ENCODE results near the gene LRRC37A2. TPM values are rescaled to one million over a fixed set of nuclear protein-coding genes. Genes with fewer than 3 reads are reported as not detected.
"Not testable (repeated sequence)": the region's sequence is repeated elsewhere in the genome, so short reads cannot be mapped to it uniquely, and the experiment has no call there.

Gene LRRC37A2
- total RNA-seq, 1 donor from 2014 or later: 10.1 TPM

GRCh38 chr17:46598344-46598931 lies 86.2 kb downstream of the LRRC37A2 start:
- intact Hi-C loops (cut with micrococcal nuclease): not testable (repeated sequence)

GRCh38 chr17:46600767-46601166 lies 88.5 kb downstream of the LRRC37A2 start:
- intact Hi-C loops (cut with micrococcal nuclease): not testable (repeated sequence)

- intact Hi-C loops (cut with micrococcal nuclease): not testable (repeated sequence)
Measured at GRCh38 chr17:46603125-46603524, 90.9 kb downstream of the LRRC37A2 start.

Other genes with a start within 250 kb of the LRRC37A2 start
- 2.9 and 3.2 TPM in 2 replicates for gene LRRC37A, start 217.3 kb upstream of the LRRC37A2 start, total RNA-seq
- gene ARL17B, start 150.7 kb upstream of the LRRC37A2 start, total RNA-seq: 18.4 and 21.8 TPM in 2 replicates
- 28.3 and 30.1 TPM in 2 replicates for gene ARL17A, start 67.2 kb downstream of the LRRC37A2 start, total RNA-seq
- gene NSF, start 78.2 kb downstream of the LRRC37A2 start, total RNA-seq: 36.9 and 40.4 TPM in 2 replicates